ENCODE measurements around the gene MSMO1.

Gene MSMO1

DNA sequence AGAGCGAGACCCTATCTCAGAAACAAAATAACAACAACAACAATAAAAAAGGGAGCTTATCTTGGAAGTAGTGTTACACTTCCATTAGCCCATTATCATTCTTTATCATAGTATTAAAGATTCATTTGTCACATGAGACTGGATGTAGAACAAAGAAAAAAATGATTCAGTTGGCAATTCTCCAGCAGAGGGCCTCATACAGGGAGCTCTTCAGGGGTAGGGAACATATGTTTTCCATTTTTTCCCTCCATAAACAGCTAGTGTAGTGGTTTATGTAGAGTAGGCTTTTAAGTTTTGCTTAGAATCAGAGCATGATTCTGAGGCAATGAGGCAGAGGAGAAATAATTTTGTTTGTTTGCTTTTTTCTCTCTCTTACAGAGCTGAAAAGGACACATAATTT is 57.1 kb downstream of the MSMO1 start:
- no peak overlapping the region for H3K4me3 ChIP-seq (ENCODE audit: insufficient read depth, low read depth, low read length, poor library complexity, severe bottlenecking)
- peaks cover 6% of the 10 kb centered on the region for H3K27me3 ChIP-seq (replicated peaks; ENCODE audit: control insufficient read depth, insufficient read depth, low read length, poor library complexity, severe bottlenecking)
- no peak for DNase-seq
- no peaks in the 10 kb centered on the region for H3K36me3 ChIP-seq (ENCODE audit: control insufficient read depth, insufficient read depth, low read length)
- no peaks in the 10 kb centered on the region for H3K4me1 ChIP-seq (ENCODE audit: control insufficient read depth, insufficient read depth, low read length, poor library complexity, severe bottlenecking)
- no peaks in the 10 kb centered on the region for H3K9me3 ChIP-seq (ENCODE audit: control insufficient read depth, low read length)
- H3K27ac ChIP-seq (ENCODE audit: insufficient read depth, low read length, poor library complexity, severe bottlenecking), result no peak overlapping the region

DNA sequence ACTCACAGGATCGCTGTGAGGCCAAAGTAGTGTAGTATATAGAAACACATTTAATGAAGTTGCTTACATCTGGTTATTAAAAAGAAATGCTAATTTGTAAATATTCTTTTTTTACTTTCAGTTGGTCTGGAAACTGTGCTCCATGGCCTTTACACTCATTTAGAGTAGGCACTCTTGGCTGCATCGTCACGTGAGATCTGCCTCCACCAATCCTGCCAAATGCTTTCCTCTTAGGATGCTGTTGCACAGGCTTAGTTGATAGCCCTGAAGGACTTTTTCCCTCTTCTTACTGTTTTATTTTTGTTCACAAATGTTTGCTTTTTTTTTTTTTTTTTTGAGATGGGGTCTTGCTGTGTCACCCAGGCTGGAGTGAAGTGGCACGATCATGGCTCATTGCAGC is 57.7 kb downstream of the MSMO1 start:
- peaks cover 1% of the 10 kb centered on the region for H3K27me3 ChIP-seq (replicated peaks; ENCODE audit: control insufficient read depth, insufficient read depth, low read length, poor library complexity, severe bottlenecking)
- no peaks in the 10 kb centered on the region for H3K9me3 ChIP-seq (ENCODE audit: control insufficient read depth, low read length)
- H3K27ac ChIP-seq (ENCODE audit: insufficient read depth, low read length, poor library complexity, severe bottlenecking), result no peak overlapping the region
- no peaks in the 10 kb centered on the region for H3K4me1 ChIP-seq (ENCODE audit: control insufficient read depth, insufficient read depth, low read length, poor library complexity, severe bottlenecking)
- H3K4me3 ChIP-seq (ENCODE audit: insufficient read depth, low read depth, low read length, poor library complexity, severe bottlenecking), result no peak overlapping the region
- no peaks in the 10 kb centered on the region for H3K36me3 ChIP-seq (ENCODE audit: control insufficient read depth, insufficient read depth, low read length)
- no peak for DNase-seq

DNA sequence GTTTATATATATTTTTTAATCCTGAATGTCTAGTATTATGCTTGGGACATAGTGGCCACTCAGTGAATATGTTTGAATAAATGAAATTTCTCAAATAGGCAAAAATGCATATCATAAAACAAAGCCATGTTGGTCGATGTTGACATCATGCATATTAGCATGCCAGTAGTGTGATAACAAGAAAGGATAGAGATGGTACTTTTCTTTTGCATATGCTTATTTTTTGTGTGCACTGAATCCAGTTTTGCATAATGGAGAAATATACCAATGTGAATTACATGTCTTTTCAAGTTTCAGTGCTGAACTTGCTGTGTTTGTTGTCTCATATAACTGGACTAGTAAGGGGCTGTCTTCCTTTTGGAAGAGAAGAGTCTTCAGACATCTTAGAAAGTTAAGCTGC is 58.9 kb downstream of the MSMO1 start:
- no peaks in the 10 kb centered on the region for H3K9me3 ChIP-seq (ENCODE audit: control insufficient read depth, low read length)
- no peaks in the 10 kb centered on the region for H3K4me1 ChIP-seq (ENCODE audit: control insufficient read depth, insufficient read depth, low read length, poor library complexity, severe bottlenecking)
- no peak overlapping the region for H3K4me3 ChIP-seq (ENCODE audit: insufficient read depth, low read depth, low read length, poor library complexity, severe bottlenecking)
- H3K27me3 ChIP-seq (replicated peaks; ENCODE audit: control insufficient read depth, insufficient read depth, low read length, poor library complexity, severe bottlenecking), result no peaks in the 10 kb centered on the region
- no peak for DNase-seq
- no peak overlapping the region for H3K27ac ChIP-seq (ENCODE audit: insufficient read depth, low read length, poor library complexity, severe bottlenecking)
- H3K36me3 ChIP-seq (ENCODE audit: control insufficient read depth, insufficient read depth, low read length), result no peaks in the 10 kb centered on the region

DNA sequence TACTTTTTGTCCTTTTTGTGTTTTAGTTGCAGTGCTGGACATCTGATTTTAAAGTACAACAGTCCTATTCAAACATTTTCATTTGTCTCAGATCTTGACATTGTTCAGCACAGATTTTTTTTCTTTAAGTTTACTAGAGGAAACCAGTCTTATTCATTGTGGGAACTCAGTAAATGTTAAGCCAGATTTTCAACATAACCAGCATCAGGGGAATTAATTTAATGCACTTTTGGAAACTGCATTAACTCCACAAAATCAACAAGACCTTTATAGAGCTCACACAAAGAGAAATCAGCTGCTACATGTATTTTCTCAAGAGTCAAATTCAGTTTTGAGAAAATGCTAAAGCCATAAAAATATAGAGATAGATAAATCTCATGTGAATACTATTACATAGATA is 61.3 kb downstream of the MSMO1 start:
- Histone ChIP-seq H3K4me3 (ENCODE audit: insufficient read depth, low read depth, low read length, poor library complexity, severe bottlenecking) (no peak overlapping the region), H3K36me3 (ENCODE audit: control insufficient read depth, insufficient read depth, low read length) (no peaks in the 10 kb centered on the region), H3K27ac (ENCODE audit: insufficient read depth, low read length, poor library complexity, severe bottlenecking) (no peak overlapping the region), H3K9me3 (ENCODE audit: control insufficient read depth, low read length) (no peaks in the 10 kb centered on the region), H3K4me1 (ENCODE audit: control insufficient read depth, insufficient read depth, low read length, poor library complexity, severe bottlenecking) (no peaks in the 10 kb centered on the region), H3K27me3 (replicated peaks; ENCODE audit: control insufficient read depth, insufficient read depth, low read length, poor library complexity, severe bottlenecking) (no peaks in the 10 kb centered on the region)
- no peak for DNase-seq

All from effector memory CD4-positive, alpha-beta T cell (primary cell).